Lower lobe of right lung (tissue), 2 donors: ENCODE data around the gene HHIP. TPM values are rescaled to one million over a fixed set of nuclear protein-coding genes. Genes with fewer than 3 reads are reported as not detected.

ENCODE experiments used
- ATAC-seq, 2 donors: fragments of 200-7000 bp; cut with Tn5 transposase; one replicate each; pipeline ENCODE4 v1.9.1; 2020 to 2022; ENCODE audit warnings: mild to moderate bottlenecking in 2 of 2, moderate library complexity in 2 of 2
- DNase-seq: peaks from one replicate; pipeline ENCODE4 v3.0.0-alpha.2; 2020
- H3K27ac ChIP-seq: fragments of 200-600 bp; one replicate; pipeline ENCODE4 v1.8.0; 2022
- H3K27me3 ChIP-seq: fragments of 200-600 bp; one replicate; pipeline ENCODE4 v1.8.0; 2022; ENCODE audit warnings: low read depth
- H3K36me3 ChIP-seq: fragments of 200-600 bp; one replicate; pipeline ENCODE4 v1.8.0; 2022; ENCODE audit warnings: mild to moderate bottlenecking
- H3K4me1 ChIP-seq: fragments of 200-600 bp; one replicate; pipeline ENCODE4 v1.8.0; 2022
- H3K4me3 ChIP-seq: fragments of 200-600 bp; one replicate; pipeline ENCODE4 v1.8.0; 2022; ENCODE audit warnings: mild to moderate bottlenecking
- H3K9me3 ChIP-seq: fragments of 200-600 bp; one replicate; pipeline ENCODE4 v1.8.0; 2022
- CTCF ChIP-seq: fragments of 200-600 bp; IDR thresholded peaks from one replicate; pipeline ENCODE4 v1.8.0; 2022; ENCODE audit warnings: antibody characterized with exemption, mild to moderate bottlenecking
- intact Hi-C: fragments of 100-400 bp; cut with DNase I; formaldehyde crosslinking; loops from one replicate; pipeline ENCODE4 v1.11.0; 2022
- total RNA-seq: library from RNA; stranded (reverse); fragmentation: NEBNext Ultra II Directional; extraction: Animal tissue kit (Norgen Biotek cat#: 25700); gene quantifications from one replicate; pipeline ENCODE4 v1.2.1, GENCODE V29; 2021
- donor health status: DM: no; HTN: yes; CAD: no; lungs with severe emphysema.

HHIP gene
- total RNA-seq, 1 donor from 2014 or later: 172 TPM

- Histone ChIP-seq H3K27me3 (no peaks in the 10 kb centered on the region), H3K27ac (no peak overlapping the region), H3K36me3 (no peaks in the 10 kb centered on the region), H3K4me3 (no peak overlapping the region), H3K9me3 (no peaks in the 10 kb centered on the region), H3K4me1 (no peaks in the 10 kb centered on the region)
- ATAC-seq: no peak
- DNase-seq: no peak
- no peak for TF ChIP-seq CTCF
- intact Hi-C loops: no loop called here
Observed at GRCh38 chr4:144658015-144658567, 12.1 kb downstream of the HHIP start.

- Histone ChIP-seq H3K4me1 (no peaks in the 10 kb centered on the region), H3K27me3 (no peaks in the 10 kb centered on the region), H3K9me3 (no peaks in the 10 kb centered on the region), H3K4me3 (no peak overlapping the region), H3K27ac (no peak overlapping the region), H3K36me3 (no peaks in the 10 kb centered on the region)
- intact Hi-C loops: no loop called here
- DNase-seq (no peak), ATAC-seq (no peak)
- TF ChIP-seq CTCF: no peak
Observed at GRCh38 chr4:144658903-144659302, 12.9 kb downstream of the HHIP start.

GRCh38 chr4:144659447-144659846 is 13.5 kb downstream of the HHIP start:
- Histone ChIP-seq H3K27me3 (no peaks in the 10 kb centered on the region), H3K27ac (no peak overlapping the region), H3K4me1 (no peaks in the 10 kb centered on the region), H3K9me3 (no peaks in the 10 kb centered on the region), H3K36me3 (no peaks in the 10 kb centered on the region), H3K4me3 (no peak overlapping the region)
- DNase-seq: no peak
- intact Hi-C loops: no loop called here
- no peak for TF ChIP-seq CTCF
- no peak for ATAC-seq

GRCh38 chr4:144663834-144664475 is 18.0 kb downstream of the HHIP start:
- ATAC-seq: no peak
- H3K4me1 ChIP-seq: no peaks in the 10 kb centered on the region
- H3K9me3 ChIP-seq: no peaks in the 10 kb centered on the region
- intact Hi-C loops: no loop called here
- no peaks in the 10 kb centered on the region for H3K36me3 ChIP-seq
- no peak overlapping the region for H3K27ac ChIP-seq
- DNase-seq: no peak
- TF ChIP-seq CTCF: no peak
- H3K4me3 ChIP-seq: no peak overlapping the region
- H3K27me3 ChIP-seq: no peaks in the 10 kb centered on the region

GRCh38 chr4:144666539-144667175 is 20.7 kb downstream of the HHIP start:
- H3K27ac ChIP-seq: no peak overlapping the region
- intact Hi-C loops: no loop called here
- no peaks in the 10 kb centered on the region for H3K4me1 ChIP-seq
- ATAC-seq (no peak), DNase-seq (no peak)
- no peaks in the 10 kb centered on the region for H3K27me3 ChIP-seq
- H3K9me3 ChIP-seq: no peaks in the 10 kb centered on the region
- H3K36me3 ChIP-seq: no peaks in the 10 kb centered on the region
- no peak overlapping the region for H3K4me3 ChIP-seq
- TF ChIP-seq CTCF: no peak
